GM12892 (cell line): Measurements from ENCODE around the gene KRTAP10-8.
"Not testable (repeated sequence)": the region's sequence is repeated elsewhere in the genome, so short reads cannot be mapped to it uniquely, and the experiment has no call there.

Experiments
- POLR2A ChIP-seq: IDR thresholded peaks from 2 replicates; pipeline ENCODE4 v1.6.1; 2011; ENCODE audit warnings: low read depth, low read length, control low read depth
- POLR2AphosphoS5 ChIP-seq: IDR thresholded peaks from 2 replicates; pipeline ENCODE4 v1.6.1; 2011; ENCODE audit warnings: low read depth, low read length, control low read depth
- TAF1 ChIP-seq: IDR thresholded peaks from 2 replicates; pipeline ENCODE4 v1.6.1; 2011; ENCODE audit warnings: low read depth, mild to moderate bottlenecking, control low read depth, low read length, borderline replicate concordance

DNA sequence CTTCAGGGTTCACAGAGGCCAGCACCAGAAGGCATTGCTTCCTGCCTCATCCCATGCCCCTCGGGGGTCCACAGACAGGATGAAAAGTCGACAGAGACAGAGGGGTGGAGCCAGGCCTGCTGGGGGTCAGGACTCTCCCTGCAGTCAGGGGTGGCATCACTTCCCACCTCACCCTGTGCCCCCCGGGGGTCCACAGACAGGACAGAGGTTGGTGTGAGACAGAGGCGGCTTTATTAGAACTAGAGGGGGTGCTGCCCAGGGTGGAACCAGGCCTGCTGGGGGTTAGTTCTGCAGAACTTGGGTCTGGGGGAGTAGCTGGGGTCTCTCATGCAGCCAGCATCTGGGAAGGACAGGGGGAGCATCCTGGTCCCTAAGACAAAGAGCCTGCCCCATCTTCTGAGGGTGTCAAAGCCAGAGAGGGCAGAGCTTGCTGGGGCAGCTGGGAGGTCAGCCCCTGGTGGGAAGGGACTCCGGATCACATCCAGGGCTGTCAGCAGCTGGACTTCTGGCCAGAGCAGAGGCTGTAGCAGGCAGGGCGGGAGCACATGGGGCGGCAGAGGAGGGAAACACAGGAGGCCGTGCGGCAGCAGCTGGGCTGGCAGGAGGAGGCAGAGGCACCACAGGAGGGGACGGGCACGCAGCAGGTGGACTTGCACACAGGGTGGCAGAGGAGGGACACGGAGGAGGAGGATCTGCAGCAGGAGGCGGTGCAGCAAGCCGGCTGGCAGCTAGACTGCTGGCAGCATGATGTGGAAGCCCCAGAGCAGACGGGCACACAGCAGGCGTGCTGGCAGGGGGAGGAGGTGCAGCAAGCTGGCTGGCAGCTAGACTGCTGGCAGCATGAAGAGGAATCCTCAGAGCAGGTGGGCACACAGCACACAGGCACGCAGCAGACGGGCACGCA is 20.7 kb upstream of the KRTAP10-8 start:
- TF ChIP-seq POLR2AphosphoS5, POLR2A, TAF1: not testable (repeated sequence)
